NB4 (cell line): ENCODE measurements around the gene TMEM140.

Experiments used
- CTCF ChIP-seq: IDR thresholded peaks from one replicate; pipeline ENCODE4 v1.5.1; 2012; ENCODE audit warnings: low read depth, low read length
- POLR2A ChIP-seq: IDR thresholded peaks from 2 replicates; pipeline ENCODE4 v1.6.1; 2011; ENCODE audit warnings: mild to moderate bottlenecking; ENCODE audit not compliant: insufficient read length; ENCODE audit errors: extremely low read depth

DNA sequence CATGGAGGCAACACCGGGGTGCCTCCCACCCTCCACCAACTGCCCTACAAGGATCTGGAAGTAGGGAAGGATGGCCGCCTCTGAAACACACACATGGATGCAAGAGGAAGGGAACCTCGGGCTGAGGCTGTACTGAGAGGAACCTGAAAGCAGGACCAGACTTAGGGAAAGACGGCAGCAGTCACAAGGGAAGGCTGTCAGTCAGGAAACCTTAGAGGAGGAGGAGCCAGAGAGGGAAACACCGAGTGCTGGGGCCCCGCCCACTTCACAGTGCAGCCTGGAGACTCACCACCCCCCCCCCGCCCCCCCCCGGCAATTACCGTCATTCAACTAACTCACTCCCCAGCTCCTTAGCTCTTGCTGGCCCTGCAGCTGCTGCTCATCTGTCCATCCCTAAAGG is 20.1 kb downstream of the TMEM140 start:
- TF ChIP-seq CTCF (no peak), POLR2A (no peak)
